ENCODE measurements around the gene WAC.

The WAC gene

GRCh38 chr10:28530751-28531150, 2.2 kb upstream of the WAC start:
- DNase-seq (ENCODE audit: low spot score): no peak

- DNase-seq (ENCODE audit: low spot score): no peak
Observed at GRCh38 chr10:28533186-28533564, 257 bp downstream of the WAC start.

GRCh38 chr10:28533571-28534304, 820 bp downstream of the WAC start:
- peak; percentile 51 for DNase-seq (ENCODE audit: low spot score)

GRCh38 chr10:28535846-28536245, 2.9 kb downstream of the WAC start:
- no peak for DNase-seq (ENCODE audit: low spot score)

- DNase-seq (ENCODE audit: low spot score): no peak
Observed at GRCh38 chr10:28538595-28538994, 5.7 kb downstream of the WAC start.

GRCh38 chr10:28540145-28540544, 7.2 kb downstream of the WAC start:
- DNase-seq (ENCODE audit: low spot score): no peak

- no peak for DNase-seq (ENCODE audit: low spot score)
Observed at GRCh38 chr10:28541717-28542365, 8.9 kb downstream of the WAC start.

- DNase-seq (ENCODE audit: low spot score): no peak
Observed at GRCh38 chr10:28542728-28543127, 9.8 kb downstream of the WAC start.

- no peak for DNase-seq (ENCODE audit: low spot score)
Observed at GRCh38 chr10:28544058-28544457, 11.1 kb downstream of the WAC start.

GRCh38 chr10:28545967-28546644, 13.2 kb downstream of the WAC start:
- no peak for DNase-seq (ENCODE audit: low spot score)

- DNase-seq (ENCODE audit: low spot score): no peak
Observed at GRCh38 chr10:28548781-28549498, 16.0 kb downstream of the WAC start.

GRCh38 chr10:28551086-28551485, 18.2 kb downstream of the WAC start:
- DNase-seq (ENCODE audit: low spot score): no peak

GRCh38 chr10:28552775-28553174, 19.9 kb downstream of the WAC start:
- no peak for DNase-seq (ENCODE audit: low spot score)

GRCh38 chr10:28554009-28554408, 21.1 kb downstream of the WAC start:
- DNase-seq (ENCODE audit: low spot score): no peak

GRCh38 chr10:28554952-28555351, 22.0 kb downstream of the WAC start:
- no peak for DNase-seq (ENCODE audit: low spot score)

- DNase-seq (ENCODE audit: low spot score): no peak
Observed at GRCh38 chr10:28555358-28555757, 22.4 kb downstream of the WAC start.

- DNase-seq (ENCODE audit: low spot score): no peak
Observed at GRCh38 chr10:28556142-28556541, 23.2 kb downstream of the WAC start.

GRCh38 chr10:28558186-28558585, 25.3 kb downstream of the WAC start:
- DNase-seq (ENCODE audit: low spot score): no peak

GRCh38 chr10:28558923-28559508, 26.1 kb downstream of the WAC start:
- DNase-seq (ENCODE audit: low spot score): no peak

GRCh38 chr10:28559618-28560017, 26.7 kb downstream of the WAC start:
- DNase-seq (ENCODE audit: low spot score): no peak

- no peak for DNase-seq (ENCODE audit: low spot score)
Observed at GRCh38 chr10:28560617-28561016, 27.7 kb downstream of the WAC start.

GRCh38 chr10:28561531-28561930, 28.6 kb downstream of the WAC start:
- DNase-seq (ENCODE audit: low spot score): no peak

Data from HuH-7.5 (cell line).